ENCODE data around the gene OLIG2.

Gene OLIG2

DNA sequence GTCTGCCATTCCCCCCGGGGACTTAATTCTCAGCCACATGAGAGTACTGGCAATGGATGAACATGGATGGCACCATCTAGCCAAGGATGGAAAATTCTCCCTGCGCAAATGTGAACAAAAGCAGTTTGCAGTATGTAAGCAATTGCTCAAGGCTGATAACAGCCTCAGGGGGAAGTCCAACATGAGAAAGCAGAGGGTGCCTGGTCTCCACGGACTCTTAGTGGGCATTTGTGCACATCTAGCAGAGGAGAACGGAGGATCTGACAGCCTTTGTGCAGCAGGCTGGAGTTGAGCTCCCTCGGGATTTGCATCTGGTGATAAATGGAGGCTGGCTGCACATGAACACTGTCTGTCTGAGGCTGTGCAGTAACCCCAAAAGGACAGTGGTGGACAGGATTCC, 30.3 kb downstream of the OLIG2 start:
- H3K27me3 Mint-ChIP-seq = peaks cover 52 to 62% of the 10 kb centered on the region in 2 donors
- H3K4me1 Mint-ChIP-seq = no peaks in the 10 kb centered on the region
- H3K27ac Mint-ChIP-seq = no peak overlapping the region
- no peak for ATAC-seq (replicated peaks)
- no peak overlapping the region for H3K4me3 Mint-ChIP-seq
- H3K36me3 Mint-ChIP-seq = no peaks in the 10 kb centered on the region
- H3K9me3 Mint-ChIP-seq = no peaks in the 10 kb centered on the region
- no peak for DNase-seq

DNA sequence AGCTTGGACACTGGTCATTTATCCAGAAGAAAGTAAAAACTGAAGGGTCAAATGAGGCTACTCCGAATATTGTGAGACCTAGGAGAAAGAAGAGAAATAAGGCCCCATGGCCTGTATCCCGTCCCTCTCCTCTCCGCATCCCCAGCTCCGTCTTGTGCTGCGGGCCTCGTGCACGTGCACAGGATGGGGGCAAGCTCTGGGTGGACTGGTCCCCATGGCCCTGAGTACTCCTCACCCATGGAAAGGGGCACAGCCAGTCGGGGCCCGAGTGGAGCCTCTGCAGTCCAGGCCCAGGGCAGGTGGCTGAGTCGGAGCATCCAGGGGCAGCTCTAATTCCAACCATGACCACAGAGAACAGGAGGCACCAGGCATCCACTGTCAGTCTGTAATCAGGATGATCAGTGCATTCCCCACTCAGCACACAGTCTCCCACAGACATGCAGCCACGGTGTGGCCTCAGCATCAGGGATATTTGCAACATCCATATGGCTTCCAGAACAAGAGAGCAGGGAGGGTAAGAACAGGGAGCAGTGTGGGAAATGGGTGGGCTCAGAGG, 31.7 kb downstream of the OLIG2 start:
- Mint-ChIP-seq H3K4me3 (no peak overlapping the region), H3K27ac (no peak overlapping the region), H3K9me3 (no peaks in the 10 kb centered on the region), H3K36me3 (no peaks in the 10 kb centered on the region), H3K4me1 (no peaks in the 10 kb centered on the region), H3K27me3 (peaks cover 60 to 73% of the 10 kb centered on the region in 2 donors)
- no peak for DNase-seq
- ATAC-seq (replicated peaks) = no peak

DNA sequence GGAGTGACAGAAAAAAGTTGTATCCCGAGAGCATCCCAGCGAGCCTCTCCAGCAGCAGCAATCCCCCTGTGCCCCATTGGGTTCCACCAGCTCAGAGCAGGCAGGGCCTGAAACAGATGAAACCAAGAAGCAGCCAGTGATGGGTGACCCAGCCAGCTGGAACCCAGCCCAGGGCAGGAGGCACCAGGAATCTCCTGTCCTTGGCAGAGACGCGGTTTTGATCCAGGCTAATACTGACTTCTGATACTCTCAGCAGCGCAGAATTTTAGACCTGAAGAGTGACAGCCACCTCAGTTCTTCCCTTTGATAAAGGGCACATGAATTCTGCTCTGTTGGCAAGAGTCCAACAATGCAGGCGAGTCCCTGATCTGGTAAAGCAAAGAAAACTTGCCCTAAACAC, 32.8 kb downstream of the OLIG2 start:
- Mint-ChIP-seq H3K4me1 (no peaks in the 10 kb centered on the region), H3K27me3 (peaks cover 64 to 73% of the 10 kb centered on the region in 2 donors), H3K9me3 (no peaks in the 10 kb centered on the region), H3K36me3 (no peaks in the 10 kb centered on the region), H3K4me3 (no peak overlapping the region), H3K27ac (no peak overlapping the region)
- DNase-seq (no peak), ATAC-seq (replicated peaks) (no peak)

DNA sequence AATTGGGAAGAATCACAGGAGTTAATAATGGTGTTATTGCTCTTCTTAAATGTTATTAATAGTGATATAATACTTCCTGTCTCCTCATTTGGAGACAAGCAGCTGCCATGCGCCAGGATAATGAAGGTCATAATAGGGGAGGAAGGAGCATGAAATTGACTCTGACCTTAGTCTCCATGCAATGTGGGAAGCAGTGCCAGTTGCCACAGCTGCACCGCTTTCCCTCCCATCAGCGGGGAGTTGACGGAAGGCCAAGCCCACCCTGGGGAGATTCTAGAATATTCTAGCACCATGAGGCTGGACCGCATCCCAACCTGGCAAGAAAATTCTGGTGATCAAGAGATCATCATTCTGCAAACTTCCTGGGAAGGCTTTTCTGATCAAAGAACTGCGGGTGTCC, 33.2 kb downstream of the OLIG2 start:
- H3K4me1 Mint-ChIP-seq = no peaks in the 10 kb centered on the region
- ATAC-seq (replicated peaks) (no peak), DNase-seq (no peak)
- no peak overlapping the region for H3K4me3 Mint-ChIP-seq
- H3K9me3 Mint-ChIP-seq = no peaks in the 10 kb centered on the region
- no peak overlapping the region for H3K27ac Mint-ChIP-seq
- H3K27me3 Mint-ChIP-seq = peaks cover 64 to 77% of the 10 kb centered on the region in 2 donors
- H3K36me3 Mint-ChIP-seq = no peaks in the 10 kb centered on the region

DNA sequence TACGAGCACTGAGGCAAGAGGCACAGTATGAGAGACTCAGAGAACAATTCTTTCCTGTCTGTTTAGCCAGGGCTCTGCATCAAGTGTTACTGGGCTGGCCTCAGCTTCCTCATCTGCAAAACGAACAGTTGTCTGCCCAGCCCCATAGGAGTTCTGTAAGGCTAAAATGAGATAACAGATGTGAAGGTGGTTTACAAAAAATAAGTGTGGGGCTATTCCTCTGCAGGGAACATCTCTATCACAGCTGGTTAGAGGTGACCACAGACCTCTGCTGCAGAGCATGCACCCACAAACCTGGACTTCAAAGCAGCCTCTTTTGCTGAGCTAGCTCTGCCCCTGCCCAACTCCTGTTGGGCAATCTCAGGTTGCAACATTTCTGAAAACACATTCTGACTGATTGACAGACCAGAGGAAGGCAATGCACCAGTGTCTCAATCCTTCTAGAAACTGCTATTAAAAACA, 33.7 kb downstream of the OLIG2 start:
- Mint-ChIP-seq H3K27ac (no peak overlapping the region), H3K9me3 (no peaks in the 10 kb centered on the region), H3K27me3 (peaks cover 65 to 77% of the 10 kb centered on the region in 2 donors), H3K4me1 (no peaks in the 10 kb centered on the region), H3K36me3 (no peaks in the 10 kb centered on the region), H3K4me3 (no peak overlapping the region)
- DNase-seq (no peak), ATAC-seq (replicated peaks) (no peak)

DNA sequence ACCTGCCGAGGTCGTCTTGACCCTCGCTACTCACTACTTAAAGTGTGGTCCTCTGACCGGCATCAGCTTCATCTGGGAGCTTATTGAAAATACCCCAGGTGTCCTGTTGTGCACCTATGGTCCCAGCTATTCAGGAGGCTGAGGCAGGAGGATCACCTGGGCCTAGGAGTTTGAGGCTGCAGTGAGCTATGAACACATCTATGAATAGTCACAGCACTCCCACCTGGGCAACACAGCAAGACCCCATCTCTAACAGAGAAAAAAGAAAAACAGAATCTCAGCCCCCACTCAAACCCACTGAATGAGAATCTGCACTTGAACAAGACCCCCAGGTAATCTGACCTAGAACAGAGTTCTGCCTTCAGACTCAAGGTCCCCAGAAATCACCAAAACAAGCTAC, 35.5 kb downstream of the OLIG2 start:
- peaks cover 66 to 70% of the 10 kb centered on the region in 2 donors for H3K27me3 Mint-ChIP-seq
- no peaks in the 10 kb centered on the region for H3K36me3 Mint-ChIP-seq
- ATAC-seq (replicated peaks) (no peak), DNase-seq (no peak)
- H3K4me1 Mint-ChIP-seq = no peaks in the 10 kb centered on the region
- no peaks in the 10 kb centered on the region for H3K9me3 Mint-ChIP-seq
- no peak overlapping the region for H3K4me3 Mint-ChIP-seq
- no peak overlapping the region for H3K27ac Mint-ChIP-seq

DNA sequence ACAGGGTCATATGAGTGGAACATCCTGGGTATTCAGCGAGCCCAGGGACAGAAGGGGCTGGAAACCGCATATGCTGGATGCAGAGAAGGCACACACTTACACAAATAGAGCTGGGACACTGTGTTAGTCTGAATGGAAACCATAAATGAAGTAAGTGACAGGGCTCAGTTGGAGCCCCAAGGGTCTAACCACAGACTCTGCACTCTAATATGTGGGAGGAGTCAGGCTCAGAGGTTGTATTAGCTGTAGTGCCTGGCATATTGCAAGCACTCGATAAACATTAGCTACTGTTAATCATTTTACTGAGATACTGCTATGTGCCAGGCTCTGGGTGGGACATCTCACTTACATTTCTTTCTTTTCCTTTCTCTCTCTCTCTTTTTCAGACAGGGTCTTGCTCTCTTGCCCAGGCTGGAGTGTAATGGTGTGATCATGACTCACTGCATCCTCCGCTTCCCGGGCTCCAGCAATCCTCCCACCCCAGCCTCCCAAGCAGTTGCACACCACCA, 37.7 kb downstream of the OLIG2 start:
- no peaks in the 10 kb centered on the region for H3K9me3 Mint-ChIP-seq
- no peak for DNase-seq
- peaks cover 0 to 8% of the 10 kb centered on the region in 2 donors for H3K4me1 Mint-ChIP-seq
- no peak for ATAC-seq (replicated peaks)
- no peak overlapping the region for H3K27ac Mint-ChIP-seq
- no peak overlapping the region for H3K4me3 Mint-ChIP-seq
- peaks cover 0 to under 1% of the 10 kb centered on the region in 2 donors for H3K36me3 Mint-ChIP-seq
- peaks cover 68 to 77% of the 10 kb centered on the region in 2 donors for H3K27me3 Mint-ChIP-seq

DNA sequence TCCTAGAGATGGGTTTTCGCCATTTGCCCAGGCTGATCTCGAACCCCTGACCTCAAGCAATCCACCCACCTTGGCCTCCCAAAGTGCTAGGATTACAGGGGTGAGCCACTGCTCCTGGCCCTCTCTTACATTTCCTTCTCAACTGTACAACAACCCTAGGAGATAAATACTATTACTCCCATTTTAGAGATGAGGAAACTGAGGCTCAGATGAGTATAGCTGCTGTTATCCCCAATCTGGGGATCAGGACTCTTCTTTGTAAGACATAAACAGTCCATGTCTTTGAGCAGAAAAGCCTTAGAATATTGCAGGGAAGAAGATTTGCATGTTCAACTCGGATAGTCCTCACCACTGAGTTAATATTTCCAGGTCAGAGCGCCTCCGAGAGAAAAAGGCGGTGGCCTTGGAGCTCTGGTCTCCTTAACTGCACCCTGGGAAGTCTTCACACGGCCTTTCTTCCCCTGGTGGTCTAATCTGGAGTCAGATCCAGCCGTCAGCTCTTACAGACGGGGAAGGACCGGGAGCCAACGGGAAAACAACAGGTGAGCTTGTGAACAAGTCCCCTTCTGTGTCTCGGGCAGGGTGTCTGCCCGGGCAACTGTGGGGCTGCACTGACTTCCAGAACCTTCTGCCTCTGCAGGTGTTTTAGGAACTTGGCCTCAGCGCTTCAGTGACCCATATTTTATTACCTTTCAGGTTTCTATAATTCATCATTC, 38.3 kb downstream of the OLIG2 start:
- no peak overlapping the region for H3K4me3 Mint-ChIP-seq
- DNase-seq = no peak
- H3K9me3 Mint-ChIP-seq = no peaks in the 10 kb centered on the region
- H3K27me3 Mint-ChIP-seq = peaks cover 72 to 79% of the 10 kb centered on the region in 2 donors
- ATAC-seq (replicated peaks) = no peak
- peaks cover 0 to 8% of the 10 kb centered on the region in 2 donors for H3K4me1 Mint-ChIP-seq
- H3K36me3 Mint-ChIP-seq = peaks cover 0 to 3% of the 10 kb centered on the region in 2 donors
- H3K27ac Mint-ChIP-seq = no peak overlapping the region

DNA sequence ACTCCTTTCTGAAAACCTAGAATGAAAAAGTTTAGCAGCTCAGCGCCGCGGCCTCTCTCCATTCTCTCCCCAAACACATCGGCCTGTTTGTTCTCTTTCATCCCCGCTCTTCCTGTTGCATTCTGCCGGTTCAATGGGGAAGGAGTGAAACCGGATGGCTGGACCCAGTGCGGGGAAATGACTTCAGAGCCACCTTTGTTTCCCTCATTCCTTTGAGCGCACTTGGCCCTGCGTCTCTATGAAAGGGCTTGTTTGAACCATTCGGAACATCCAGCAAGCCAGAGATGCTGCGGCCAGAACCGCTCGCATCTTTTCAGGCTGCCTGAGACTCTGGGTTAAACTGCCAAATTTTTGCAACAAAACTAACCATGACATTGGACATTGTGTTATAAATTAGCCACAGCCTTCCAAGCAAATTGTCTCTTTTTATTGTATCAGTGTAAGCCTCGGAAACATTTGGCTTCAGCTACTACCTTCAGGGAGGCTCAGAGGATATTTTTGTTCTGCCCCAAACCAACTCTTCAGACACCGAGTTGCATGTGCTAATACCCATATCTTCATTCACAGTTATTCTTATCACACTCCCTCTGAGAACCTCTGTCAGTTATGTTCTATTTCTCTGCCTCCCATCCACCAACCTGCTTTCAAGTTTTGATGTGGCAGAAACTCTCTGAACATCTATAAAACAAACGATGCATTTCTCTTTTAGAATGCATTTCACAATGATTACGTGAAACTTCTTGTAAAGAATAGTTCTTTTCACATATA, 39.1 kb downstream of the OLIG2 start:
- peaks cover 0 to 8% of the 10 kb centered on the region in 2 donors for H3K4me1 Mint-ChIP-seq
- no peak for ATAC-seq (replicated peaks)

DNA sequence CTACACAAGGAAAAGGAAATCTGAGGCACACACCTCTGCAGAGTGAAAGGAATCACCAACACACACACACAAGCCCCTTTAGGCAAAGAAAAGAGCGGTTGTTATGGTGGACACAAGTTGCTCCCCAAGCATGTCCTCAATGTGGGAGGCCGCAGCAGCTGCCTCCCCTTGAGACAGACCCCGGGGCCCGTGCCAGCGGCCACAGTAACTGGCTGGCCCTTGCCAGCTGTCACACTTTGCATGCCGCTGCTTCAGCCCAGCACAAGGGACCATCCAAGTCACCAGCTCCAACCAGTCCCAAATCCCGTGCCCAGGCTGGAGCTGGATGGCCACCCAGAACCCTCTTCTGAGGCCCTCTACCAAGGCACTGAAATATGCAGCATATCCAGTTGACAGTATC, 41.3 kb downstream of the OLIG2 start:
- Mint-ChIP-seq H3K4me3 (no peak overlapping the region), H3K27ac (no peak overlapping the region), H3K36me3 (peaks cover 0 to 3% of the 10 kb centered on the region in 2 donors), H3K4me1 (peaks cover 6 to 21% of the 10 kb centered on the region in 2 donors), H3K27me3 (peaks cover 62 to 83% of the 10 kb centered on the region in 2 donors), H3K9me3 (no peaks in the 10 kb centered on the region)
- no peak for ATAC-seq (replicated peaks)
- no peak for DNase-seq

More for the DNA sequence above, 39.1 kb downstream of the OLIG2 start:
- H3K9me3 Mint-ChIP-seq = no peaks in the 10 kb centered on the region
- H3K27ac Mint-ChIP-seq = no peak overlapping the region
- no peak for DNase-seq
- H3K36me3 Mint-ChIP-seq = peaks cover 0 to 3% of the 10 kb centered on the region in 2 donors
- H3K4me3 Mint-ChIP-seq = no peak overlapping the region
- peaks cover 75 to 85% of the 10 kb centered on the region in 2 donors for H3K27me3 Mint-ChIP-seq

DNA sequence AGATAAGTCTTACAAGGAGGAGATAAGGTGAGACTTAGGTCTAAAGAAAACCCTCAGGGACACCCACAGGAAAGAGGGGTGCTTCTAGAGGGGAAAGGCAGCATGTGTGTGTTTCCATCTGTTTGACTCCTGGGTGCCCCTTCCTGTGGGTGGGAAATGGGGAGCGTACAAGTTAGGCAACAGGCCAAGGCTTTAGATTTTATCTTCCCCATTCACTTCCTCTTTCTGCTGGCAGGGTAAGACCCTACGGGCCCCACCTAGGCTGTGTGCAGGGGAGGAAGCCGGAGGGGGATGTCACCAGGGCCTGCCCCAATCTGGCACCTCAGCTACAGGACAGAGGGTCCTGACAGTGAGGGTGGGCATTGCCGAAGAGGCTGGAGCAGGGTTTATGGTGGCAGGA, 41.7 kb downstream of the OLIG2 start:
- Mint-ChIP-seq H3K36me3 (peaks cover 0 to 3% of the 10 kb centered on the region in 2 donors), H3K9me3 (no peaks in the 10 kb centered on the region), H3K27me3 (peaks cover 64 to 85% of the 10 kb centered on the region in 2 donors), H3K27ac (no peak overlapping the region), H3K4me3 (no peak overlapping the region), H3K4me1 (peaks cover 7 to 23% of the 10 kb centered on the region in 2 donors)
- DNase-seq = no peak
- peak; percentile 49 to 52 for ATAC-seq (replicated peaks)

DNA sequence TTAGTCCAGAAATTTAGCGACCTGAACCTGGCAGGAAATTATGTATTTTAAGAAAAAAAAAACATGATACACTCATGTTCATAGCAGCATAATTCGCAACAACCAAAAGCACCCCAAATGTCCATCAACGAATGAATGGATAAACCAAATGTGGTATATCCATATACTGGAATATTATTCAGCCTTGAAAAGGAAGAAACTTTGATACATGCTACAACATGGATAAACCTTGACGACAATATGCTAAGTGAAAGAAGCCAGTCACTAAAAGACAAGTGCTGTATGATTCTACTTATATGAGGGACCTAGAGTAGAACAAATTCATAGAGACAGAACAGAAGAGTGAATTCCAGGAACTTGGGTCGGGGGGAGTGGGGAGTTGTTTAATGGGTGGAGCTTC, 43.5 kb downstream of the OLIG2 start:
- Mint-ChIP-seq H3K4me1 (peaks cover 7 to 23% of the 10 kb centered on the region in 2 donors), H3K27ac (no peak overlapping the region), H3K4me3 (no peak overlapping the region)

DNA sequence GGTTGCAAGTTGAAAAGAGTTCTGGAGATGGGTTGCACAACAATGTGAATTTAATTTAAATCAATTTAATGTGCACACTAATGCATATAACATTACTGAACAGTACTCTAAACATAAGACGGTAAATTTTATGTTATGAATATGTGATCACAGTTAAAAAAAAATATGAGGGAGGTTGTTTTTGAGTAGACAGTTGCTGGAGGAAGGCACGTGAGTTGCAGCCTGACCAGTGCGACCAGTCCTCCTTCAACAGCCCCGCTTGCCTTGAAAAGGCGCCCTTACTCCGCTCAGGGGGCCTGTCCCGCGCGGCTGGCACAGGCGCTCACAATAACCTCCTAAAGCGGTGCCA, 43.9 kb downstream of the OLIG2 start:
- peaks cover 64 to 75% of the 10 kb centered on the region in 2 donors for H3K27me3 Mint-ChIP-seq
- H3K4me1 Mint-ChIP-seq = peaks cover 7 to 23% of the 10 kb centered on the region in 2 donors
- H3K9me3 Mint-ChIP-seq = no peaks in the 10 kb centered on the region
- DNase-seq (no peak), ATAC-seq (replicated peaks) (no peak)
- H3K36me3 Mint-ChIP-seq = peaks cover 0 to 3% of the 10 kb centered on the region in 2 donors
- no peak overlapping the region for H3K27ac Mint-ChIP-seq
- H3K4me3 Mint-ChIP-seq = no peak overlapping the region

More for the DNA sequence above, 43.5 kb downstream of the OLIG2 start:
- Mint-ChIP-seq H3K36me3 (peaks cover 0 to 3% of the 10 kb centered on the region in 2 donors), H3K9me3 (no peaks in the 10 kb centered on the region), H3K27me3 (peaks cover 64 to 77% of the 10 kb centered on the region in 2 donors)
- DNase-seq = no peak
- no peak for ATAC-seq (replicated peaks)

DNA sequence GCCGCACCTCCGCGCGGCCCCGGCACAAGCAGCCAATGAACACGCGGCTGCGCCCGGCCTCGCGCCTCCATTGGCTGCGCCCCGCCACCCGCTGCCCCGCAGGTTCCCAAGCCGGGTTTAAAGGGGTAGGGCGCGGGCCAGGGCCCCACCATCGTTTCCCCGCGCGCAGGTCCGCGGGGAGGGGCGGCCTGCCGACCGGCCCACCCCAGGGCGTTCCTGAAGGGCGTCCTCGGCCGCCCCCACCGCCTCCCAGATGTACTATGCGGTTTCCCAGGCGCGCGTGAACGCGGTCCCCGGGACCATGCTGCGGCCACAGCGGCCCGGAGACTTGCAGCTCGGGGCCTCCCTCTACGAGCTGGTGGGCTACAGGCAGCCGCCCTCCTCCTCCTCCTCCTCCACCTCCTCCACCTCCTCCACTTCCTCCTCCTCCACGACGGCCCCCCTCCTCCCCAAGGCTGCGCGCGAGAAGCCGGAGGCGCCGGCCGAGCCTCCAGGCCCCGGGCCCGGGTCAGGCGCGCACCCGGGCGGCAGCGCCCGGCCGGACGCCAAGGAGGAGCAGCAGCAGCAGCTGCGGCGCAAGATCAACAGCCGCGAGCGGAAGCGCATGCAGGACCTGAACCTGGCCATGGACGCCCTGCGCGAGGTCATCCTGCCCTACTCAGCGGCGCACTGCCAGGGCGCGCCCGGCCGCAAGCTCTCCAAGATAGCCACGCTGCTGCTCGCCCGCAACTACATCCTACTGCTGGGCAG, 44.4 kb downstream of the OLIG2 start, which contains the start of gene OLIG1:
Gene OLIG1, plus strand, starts transcription at position 148 of the 750 bp plus-strand sequence. Its CDS starts 106 bp downstream, at position 254.
- no peak within 1 kb of the TSS for H3K27ac Mint-ChIP-seq
- H3K27me3 Mint-ChIP-seq = peaks cover 64 to 75% of the 10 kb centered on the region in 2 donors

More for the DNA sequence above, 44.4 kb downstream of the OLIG2 start, which contains the start of gene OLIG1:
- H3K9me3 Mint-ChIP-seq = no peaks in the 10 kb centered on the region
- ATAC-seq (replicated peaks) (peak; percentile 35 to 54), DNase-seq (no peak)
- peak within 1 kb of the TSS; percentile 73 to 78 for H3K4me3 Mint-ChIP-seq
- H3K36me3 Mint-ChIP-seq = peaks cover 0 to 3% of the 10 kb centered on the region in 2 donors
- peaks cover 7 to 23% of the 10 kb centered on the region in 2 donors for H3K4me1 Mint-ChIP-seq
